Common myeloid progenitor, CD34-positive (primary cell): Measurements from ENCODE around the gene ULBP2.
"Not testable (repeated sequence)": the region's sequence is repeated elsewhere in the genome, so short reads cannot be mapped to it uniquely, and the experiment has no call there.

Experiments used
- CTCF ChIA-PET: fragments of 350-600 bp; sonication (Branson Sonifier 250); formaldehyde crosslinking; loops from one replicate; lab custom pipeline; 2021; ENCODE audit warnings: antibody characterized with exemption; lab: Charles Lee
- POLR2A ChIA-PET: fragments of 350-600 bp; sonication (Branson Sonifier 250); formaldehyde crosslinking; loops from one replicate; lab custom pipeline; 2021; ENCODE audit warnings: antibody characterized with exemption; lab: Charles Lee
- DNase-seq, 3 donors: peaks; one replicate each; pipeline versions ENCODE4 v3.0.0 to v3.0.0-alpha.2; 2013
- H3K27ac ChIP-seq, 2 experiments: 1 replicate in 1 of 2; 2 replicates in 1 of 2; pipeline ENCODE4 v1.7.0; 2013; ENCODE audit warnings: inconsistent platforms in 2 of 2, low read length in 2 of 2, mild to moderate bottlenecking in 2 of 2, low read depth in 1 of 2, moderate library complexity in 1 of 2; ENCODE audit not compliant: severe bottlenecking in 2 of 2, insufficient read depth in 1 of 2, poor library complexity in 1 of 2
- H3K27me3 ChIP-seq, 5 experiments: replicated peaks in 2 of 5; 1 replicate in 3 of 5; 2 replicates in 2 of 5; pipeline versions ENCODE4 v1.6.1 to v1.7.0; 2013; ENCODE audit warnings: low read length in 4 of 5, mild to moderate bottlenecking in 2 of 5, moderate library complexity in 2 of 5, inconsistent platforms in 1 of 5; ENCODE audit not compliant: insufficient read depth in 5 of 5, control insufficient read depth in 4 of 5
- H3K36me3 ChIP-seq, 4 experiments: 1 replicate in 2 of 4; 2 replicates in 2 of 4; pipeline versions ENCODE4 v1.6.1 to v1.7.0; 2013; ENCODE audit warnings: low read length in 3 of 4, control low read depth in 1 of 4, mild to moderate bottlenecking in 1 of 4; ENCODE audit not compliant: control insufficient read depth in 4 of 4, insufficient read depth in 4 of 4
- H3K4me1 ChIP-seq, 4 experiments: 1 replicate in 3 of 4; 2 replicates in 1 of 4; pipeline versions ENCODE4 v1.6.1 to v1.7.1; 2013; ENCODE audit warnings: low read length in 3 of 4, mild to moderate bottlenecking in 3 of 4, control low read depth in 1 of 4, inconsistent platforms in 1 of 4, moderate library complexity in 1 of 4; ENCODE audit not compliant: control insufficient read depth in 4 of 4, insufficient read depth in 4 of 4; ENCODE audit errors: control extremely low read depth in 1 of 4
- H3K4me3 ChIP-seq, 7 experiments: 1 replicate in 4 of 7; 2 replicates in 3 of 7; pipeline versions ENCODE4 v1.5.1 to v1.7.0; 2013; ENCODE audit warnings: mild to moderate bottlenecking in 7 of 7, low read length in 6 of 7, moderate library complexity in 6 of 7, inconsistent platforms in 2 of 7, low read depth in 2 of 7, control low read depth in 1 of 7; ENCODE audit not compliant: insufficient read depth in 4 of 7, control insufficient read depth in 1 of 7; ENCODE audit errors: extremely low read depth in 1 of 7
- H3K9me3 ChIP-seq, 5 experiments: 1 replicate in 4 of 5; 2 replicates in 1 of 5; pipeline versions ENCODE4 v1.6.1 to v1.7.1; 2013; ENCODE audit warnings: low read length in 4 of 5, mild to moderate bottlenecking in 2 of 5, inconsistent platforms in 1 of 5, low read depth in 1 of 5, moderate library complexity in 1 of 5; ENCODE audit not compliant: control insufficient read depth in 4 of 5, insufficient read depth in 2 of 5; ENCODE audit errors: control extremely low read depth in 1 of 5
- WGBS: methylation state at CpG from one replicate; pipeline ENCODE4 v1.1.5; 2013; ENCODE audit not compliant: insufficient coverage; 5-methylcytosine and 5-hydroxymethylcytosine counted together

The ULBP2 gene

GRCh38 chr6:149953934-149954327 is 12.1 kb downstream of the ULBP2 start:
- CTCF ChIA-PET, result interaction anchor here (1.0 kb wide), 1 partner anchor 13 kb away, joined by 3 read pairs; no protein-coding TSS in a partner anchor
- POLR2A ChIA-PET, H3K4me1 ChIP-seq, H3K27ac ChIP-seq, H3K9me3 ChIP-seq, H3K36me3 ChIP-seq, H3K4me3 ChIP-seq, DNase-seq: not testable (repeated sequence)
- peaks cover 19 to 80% (median 44%) of the 10 kb centered on the region in 5 experiments for H3K27me3 ChIP-seq
- WGBS, result no CpG with 5 or more reads among the region's 10 CpGs

- H3K9me3 ChIP-seq, H3K4me1 ChIP-seq, DNase-seq, H3K27ac ChIP-seq, POLR2A ChIA-PET, H3K4me3 ChIP-seq, CTCF ChIA-PET, H3K36me3 ChIP-seq: not testable (repeated sequence)
- no CpG with 5 or more reads among the region's 53 CpGs for WGBS
- H3K27me3 ChIP-seq, result peaks cover 19 to 83% (median 47%) of the 10 kb centered on the region in 5 experiments
Observed at GRCh38 chr6:149954328-149954983, 12.6 kb downstream of the ULBP2 start.

GRCh38 chr6:149954984-149955653 is 13.3 kb downstream of the ULBP2 start:
- H3K27ac ChIP-seq, CTCF ChIA-PET, H3K4me1 ChIP-seq, DNase-seq, POLR2A ChIA-PET, H3K36me3 ChIP-seq, H3K4me3 ChIP-seq, H3K9me3 ChIP-seq: not testable (repeated sequence)
- H3K27me3 ChIP-seq, result peaks cover 19 to 83% (median 47%) of the 10 kb centered on the region in 5 experiments
- 6% methylated on average over 4 of the region's 21 CpGs for WGBS

- H3K4me1 ChIP-seq, POLR2A ChIA-PET, H3K36me3 ChIP-seq, CTCF ChIA-PET, H3K9me3 ChIP-seq, H3K4me3 ChIP-seq, DNase-seq, H3K27ac ChIP-seq: not testable (repeated sequence)
- 40% methylated on average over 2 of the region's 7 CpGs for WGBS
- peaks cover 19 to 83% (median 45%) of the 10 kb centered on the region in 5 experiments for H3K27me3 ChIP-seq
Observed at GRCh38 chr6:149955654-149956317, 14.0 kb downstream of the ULBP2 start.

- H3K9me3 ChIP-seq, H3K4me3 ChIP-seq, H3K27ac ChIP-seq, DNase-seq, H3K4me1 ChIP-seq, POLR2A ChIA-PET, H3K36me3 ChIP-seq: not testable (repeated sequence)
- no CpG with 5 or more reads among the region's 3 CpGs for WGBS
- CTCF ChIA-PET, result interaction anchor here (0.9 kb wide), 1 partner anchor 29 kb away, joined by 3 read pairs; no protein-coding TSS in a partner anchor
- peaks cover 7 to 82% (median 29%) of the 10 kb centered on the region in 5 experiments for H3K27me3 ChIP-seq
Observed at GRCh38 chr6:149958124-149958523, 16.3 kb downstream of the ULBP2 start.

- DNase-seq, H3K36me3 ChIP-seq, POLR2A ChIA-PET, H3K9me3 ChIP-seq, H3K27ac ChIP-seq, H3K4me3 ChIP-seq: not testable (repeated sequence)
- CTCF ChIA-PET, result interaction anchor here (1.0 to 2.3 kb wide), 4 partner anchors 12 to 92 kb away, joined by 3 to 5 read pairs (median 5); no protein-coding TSS in a partner anchor
- Histone ChIP-seq H3K27me3 (peaks cover 6 to 81% (median 35%) of the 10 kb centered on the region in 5 experiments), H3K4me1 (peaks cover 2 to 20% (median 19%) of the 10 kb centered on the region in 4 experiments)
- no CpG with 5 or more reads among the region's 4 CpGs for WGBS
Observed at GRCh38 chr6:149959806-149960205, 18.0 kb downstream of the ULBP2 start.
